Vagina (tissue), 2 donors: Measurements from ENCODE around the gene REEP3. TPM values are rescaled to one million over a fixed set of nuclear protein-coding genes. Genes with fewer than 3 reads are reported as not detected.

Experiments
- DNase-seq, 2 donors: peaks; one replicate each; pipeline ENCODE4 v3.0.0-alpha.2; 2017; ENCODE audit errors: extremely low spot score in 2 of 2
- H3K27ac ChIP-seq: fragments of 200-600 bp; sonication (generic); one replicate; pipeline ENCODE4 v1.5.1; 2019
- H3K27me3 ChIP-seq: fragments of 200-600 bp; sonication (generic); one replicate; pipeline ENCODE4 v1.5.1; 2019
- H3K36me3 ChIP-seq, 2 donors: fragments of 200-600 bp; sonication (generic); one replicate each; pipeline ENCODE4 v1.5.1; 2017 to 2019
- H3K4me1 ChIP-seq: fragments of 200-600 bp; sonication (generic); one replicate; pipeline ENCODE4 v1.5.1; 2019
- H3K4me3 ChIP-seq, 2 donors: fragments of 200-600 bp; sonication (generic); 1 replicate in 1 of 2; 2 replicates in 1 of 2; pipeline ENCODE4 v1.5.1; 2016 to 2019
- H3K9me3 ChIP-seq: fragments of 200-600 bp; sonication (generic); one replicate; pipeline ENCODE4 v1.5.1; 2019
- POLR2A ChIP-seq, 2 donors: fragments of 450-650 bp; IDR thresholded peaks; one replicate each; pipeline ENCODE4 v1.6.1; 2017; ENCODE audit warnings: antibody characterized with exemption in 2 of 2, mild to moderate bottlenecking in 2 of 2, moderate library complexity in 2 of 2
- POLR2AphosphoS5 ChIP-seq, 2 donors: sonication (generic); formaldehyde crosslinking; IDR thresholded peaks; one replicate each; pipeline ENCODE4 v1.9.0; 2017; ENCODE audit warnings: antibody characterized with exemption in 2 of 2, mild to moderate bottlenecking in 2 of 2, low read depth in 1 of 2; ENCODE audit not compliant: insufficient read depth in 1 of 2
- intact Hi-C: fragments of 100-400 bp; cut with DNase I; formaldehyde crosslinking; loops from one replicate; pipeline ENCODE4 v1.15.1; 2023
- total RNA-seq: library from RNA; depleted of rRNA; stranded (reverse); fragments of >200 nt; gene quantifications from one replicate; pipeline ENCODE4 v1.2.3, GENCODE V29; 2016
- TF ChIP-seq, protein P1 (sequence below), 3 experiments: fragments of 450-650 bp in 2 of 3; fragments of 200-600 bp in 1 of 3; sonication (generic) in 1 of 3; IDR thresholded peaks; one replicate each; pipeline ENCODE4 v1.5.1; 2017 to 2019; ENCODE audit warnings: antibody characterized with exemption in 3 of 3, mild to moderate bottlenecking in 2 of 3, moderate library complexity in 2 of 3

Gene REEP3
- total RNA-seq, 1 donor from 2014 or later, result 41.0 TPM

DNA sequence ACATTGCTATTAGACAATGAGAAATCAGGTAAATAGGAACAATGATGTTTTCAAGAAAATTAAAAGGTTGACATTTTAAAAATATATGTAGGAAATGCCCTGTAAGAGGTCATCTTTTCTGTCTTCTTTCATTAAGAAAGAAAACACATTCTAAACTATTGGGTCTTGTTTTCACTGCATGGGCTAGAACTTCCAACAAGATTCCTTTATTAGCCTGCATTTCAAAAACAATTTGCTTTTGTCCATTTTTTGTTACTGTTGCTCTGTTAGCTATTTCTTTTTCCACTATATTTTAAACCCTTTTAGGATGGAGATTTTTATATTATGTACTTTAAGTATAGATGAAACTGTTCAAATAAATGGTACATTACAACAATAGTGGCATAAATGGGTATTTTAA, 9.2 kb downstream of the REEP3 start:
- no peaks in the 10 kb centered on the region for H3K36me3 ChIP-seq
- no peak for TF ChIP-seq POLR2A (IDR thresholded peaks at IDR 0.05)
- TF ChIP-seq, protein P1, sequence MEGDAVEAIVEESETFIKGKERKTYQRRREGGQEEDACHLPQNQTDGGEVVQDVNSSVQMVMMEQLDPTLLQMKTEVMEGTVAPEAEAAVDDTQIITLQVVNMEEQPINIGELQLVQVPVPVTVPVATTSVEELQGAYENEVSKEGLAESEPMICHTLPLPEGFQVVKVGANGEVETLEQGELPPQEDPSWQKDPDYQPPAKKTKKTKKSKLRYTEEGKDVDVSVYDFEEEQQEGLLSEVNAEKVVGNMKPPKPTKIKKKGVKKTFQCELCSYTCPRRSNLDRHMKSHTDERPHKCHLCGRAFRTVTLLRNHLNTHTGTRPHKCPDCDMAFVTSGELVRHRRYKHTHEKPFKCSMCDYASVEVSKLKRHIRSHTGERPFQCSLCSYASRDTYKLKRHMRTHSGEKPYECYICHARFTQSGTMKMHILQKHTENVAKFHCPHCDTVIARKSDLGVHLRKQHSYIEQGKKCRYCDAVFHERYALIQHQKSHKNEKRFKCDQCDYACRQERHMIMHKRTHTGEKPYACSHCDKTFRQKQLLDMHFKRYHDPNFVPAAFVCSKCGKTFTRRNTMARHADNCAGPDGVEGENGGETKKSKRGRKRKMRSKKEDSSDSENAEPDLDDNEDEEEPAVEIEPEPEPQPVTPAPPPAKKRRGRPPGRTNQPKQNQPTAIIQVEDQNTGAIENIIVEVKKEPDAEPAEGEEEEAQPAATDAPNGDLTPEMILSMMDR (IDR thresholded peaks at IDR 0.05), result no peak
- TF ChIP-seq POLR2AphosphoS5 (IDR thresholded peaks at IDR 0.05; ENCODE audit: insufficient read depth in 1 of 2, low read depth in 1 of 2), result no peak
- intact Hi-C loops, result no loop called here

DNA sequence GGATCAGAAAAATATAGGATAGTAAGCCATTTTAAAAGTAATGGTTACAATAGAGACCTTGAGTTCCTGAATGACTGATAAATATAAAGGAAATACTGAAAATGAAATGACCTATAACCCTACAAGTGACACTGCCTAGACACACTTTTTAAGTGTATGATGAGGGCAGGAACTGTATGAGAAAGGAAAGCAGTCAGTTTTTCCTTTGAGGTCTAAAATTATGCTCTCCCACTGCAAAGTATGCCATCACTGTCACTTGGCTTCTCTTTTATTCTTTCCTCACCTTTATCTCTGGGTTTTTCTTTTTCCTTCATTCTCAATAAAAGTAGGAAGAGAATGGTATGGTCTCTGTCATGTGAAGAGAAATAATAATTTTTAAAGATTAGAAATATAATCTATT, 13.5 kb downstream of the REEP3 start:
- Histone ChIP-seq H3K9me3 (no peaks in the 10 kb centered on the region), H3K27ac (no peak overlapping the region), H3K4me1 (peaks cover 4% of the 10 kb centered on the region), H3K27me3 (no peaks in the 10 kb centered on the region), H3K36me3 (no peaks in the 10 kb centered on the region), H3K4me3 (no peak overlapping the region)
- intact Hi-C loops, result no loop called here
- no peak for TF ChIP-seq POLR2AphosphoS5 (IDR thresholded peaks at IDR 0.05; ENCODE audit: insufficient read depth in 1 of 2, low read depth in 1 of 2)
- DNase-seq, result no peak

More for the DNA sequence above, 9.2 kb downstream of the REEP3 start:
- no peak for DNase-seq
- Histone ChIP-seq H3K27me3 (no peaks in the 10 kb centered on the region), H3K4me1 (peaks cover 4% of the 10 kb centered on the region), H3K4me3 (no peak overlapping the region), H3K9me3 (no peaks in the 10 kb centered on the region), H3K27ac (no peak overlapping the region)

DNA sequence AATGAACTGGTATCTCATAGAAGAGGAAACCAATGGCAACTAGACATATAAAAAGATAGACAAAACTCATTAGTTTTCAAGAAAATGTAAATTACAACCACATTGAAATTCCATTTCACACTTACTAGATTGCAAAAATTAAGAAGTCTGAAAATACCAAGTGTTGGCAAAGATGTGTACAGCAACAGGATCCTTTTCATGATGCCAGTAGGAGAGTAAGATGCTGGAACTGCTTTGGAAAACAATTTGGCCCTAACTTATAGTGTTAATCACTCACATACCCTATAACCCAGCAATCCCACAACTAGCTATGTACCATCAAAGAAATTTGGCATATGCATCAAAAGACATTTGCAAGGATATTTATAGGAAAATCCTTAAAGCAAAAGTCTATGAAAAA, 15.5 kb downstream of the REEP3 start:
- intact Hi-C loops, result no loop called here
- H3K4me3 ChIP-seq, result no peak overlapping the region

DNA sequence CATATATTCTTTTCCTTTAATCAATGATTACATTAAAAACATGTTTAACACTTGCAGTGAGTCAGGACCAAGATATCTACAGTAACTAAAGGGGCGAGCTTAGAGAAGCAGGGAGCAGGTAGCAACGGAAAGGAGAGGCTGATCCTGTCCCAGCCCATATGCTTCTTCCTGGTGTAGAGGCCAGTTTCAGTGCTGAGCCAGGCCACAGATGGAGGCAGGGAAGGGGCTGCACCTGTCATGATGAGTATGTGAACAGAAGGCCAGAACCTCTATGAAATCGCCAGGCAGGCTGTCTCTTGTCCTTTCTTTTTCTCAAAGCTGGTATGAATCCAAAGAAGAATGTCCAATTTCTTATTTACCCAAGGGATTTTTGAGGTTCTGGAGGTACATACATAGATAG, 16.3 kb downstream of the REEP3 start:
- no peak overlapping the region for H3K27ac ChIP-seq
- TF ChIP-seq POLR2AphosphoS5 (IDR thresholded peaks at IDR 0.05; ENCODE audit: insufficient read depth in 1 of 2, low read depth in 1 of 2), result no peak
- TF ChIP-seq, protein P1 (IDR thresholded peaks at IDR 0.05), result no peak
- no peak for TF ChIP-seq POLR2A (IDR thresholded peaks at IDR 0.05)
- H3K27me3 ChIP-seq, result no peaks in the 10 kb centered on the region
- intact Hi-C loops, result no loop called here
- H3K9me3 ChIP-seq, result no peaks in the 10 kb centered on the region
- peaks cover 4% of the 10 kb centered on the region for H3K4me1 ChIP-seq
- DNase-seq, result no peak
- H3K36me3 ChIP-seq, result no peaks in the 10 kb centered on the region
- H3K4me3 ChIP-seq, result no peak overlapping the region

More for the DNA sequence above, 15.5 kb downstream of the REEP3 start:
- Histone ChIP-seq H3K27me3 (no peaks in the 10 kb centered on the region), H3K36me3 (no peaks in the 10 kb centered on the region), H3K4me1 (peaks cover 4% of the 10 kb centered on the region), H3K9me3 (no peaks in the 10 kb centered on the region), H3K27ac (no peak overlapping the region)
- DNase-seq, result no peak
- TF ChIP-seq POLR2A (IDR thresholded peaks at IDR 0.05) (no peak), POLR2AphosphoS5 (IDR thresholded peaks at IDR 0.05; ENCODE audit: insufficient read depth in 1 of 2, low read depth in 1 of 2) (no peak)
- TF ChIP-seq, protein P1 (IDR thresholded peaks at IDR 0.05), result no peak

DNA sequence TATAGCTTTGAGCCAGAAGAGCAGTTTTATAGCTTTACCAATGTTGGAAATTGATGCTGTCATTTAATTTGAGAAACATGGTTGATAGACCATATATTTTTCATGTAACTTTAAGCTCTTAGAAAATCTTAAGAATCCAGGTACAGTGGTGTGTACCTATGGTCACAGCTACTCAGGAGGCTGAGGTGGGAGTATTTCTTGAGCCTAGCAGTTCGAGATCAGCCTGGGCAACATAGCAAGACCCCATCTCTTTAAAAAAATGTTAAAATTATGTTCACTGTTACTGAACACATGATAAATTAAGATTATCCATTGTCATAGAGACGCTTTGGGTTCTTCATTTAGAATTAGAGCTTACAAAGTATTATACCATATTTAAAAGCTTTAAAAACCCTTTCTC, 18.2 kb downstream of the REEP3 start:
- intact Hi-C loops, result no loop called here
- no peaks in the 10 kb centered on the region for H3K9me3 ChIP-seq
- H3K36me3 ChIP-seq, result no peaks in the 10 kb centered on the region
- H3K4me1 ChIP-seq, result peaks cover 11% of the 10 kb centered on the region
- no peaks in the 10 kb centered on the region for H3K27me3 ChIP-seq
- DNase-seq, result no peak
- no peak for TF ChIP-seq POLR2AphosphoS5 (IDR thresholded peaks at IDR 0.05; ENCODE audit: insufficient read depth in 1 of 2, low read depth in 1 of 2)
- TF ChIP-seq POLR2A (IDR thresholded peaks at IDR 0.05), result no peak
- TF ChIP-seq, protein P1 (IDR thresholded peaks at IDR 0.05), result no peak
- no peak overlapping the region for H3K27ac ChIP-seq
- H3K4me3 ChIP-seq, result no peak overlapping the region
